Measurements from ENCODE around the gene KIAA0232.
"Not testable (repeated sequence)": the region's sequence is repeated elsewhere in the genome, so short reads cannot be mapped to it uniquely, and the experiment has no call there.

The KIAA0232 gene

GRCh38 chr4:6888506-6889071 lies 106.1 kb downstream of the KIAA0232 start:
- no peak for DNase-seq

- no peak for DNase-seq
Observed at GRCh38 chr4:6889101-6889735, 106.7 kb downstream of the KIAA0232 start.

- no peak for DNase-seq
Observed at GRCh38 chr4:6889736-6890324, 107.3 kb downstream of the KIAA0232 start.

GRCh38 chr4:6890358-6890757 lies 107.8 kb downstream of the KIAA0232 start:
- DNase-seq, result no peak

- DNase-seq, result not testable (repeated sequence)
Observed at GRCh38 chr4:6890971-6891370, 108.4 kb downstream of the KIAA0232 start.

GRCh38 chr4:6891436-6892170 lies 109.1 kb downstream of the KIAA0232 start:
- no peak for DNase-seq

- DNase-seq, result no peak
Observed at GRCh38 chr4:6892190-6892908, 109.8 kb downstream of the KIAA0232 start.

- DNase-seq, result no peak
Observed at GRCh38 chr4:6892909-6893202, 110.3 kb downstream of the KIAA0232 start.

GRCh38 chr4:6893449-6894085 lies 111.0 kb downstream of the KIAA0232 start:
- DNase-seq, result no peak

GRCh38 chr4:6894086-6894478 lies 111.6 kb downstream of the KIAA0232 start:
- no peak for DNase-seq

- DNase-seq, result no peak
Observed at GRCh38 chr4:6894528-6895498, 112.3 kb downstream of the KIAA0232 start.

GRCh38 chr4:6896035-6896434 lies 113.5 kb downstream of the KIAA0232 start:
- no peak for DNase-seq

GRCh38 chr4:6898763-6899162 lies 116.2 kb downstream of the KIAA0232 start:
- no peak for DNase-seq

- no peak for DNase-seq
Observed at GRCh38 chr4:6900181-6900812, 117.8 kb downstream of the KIAA0232 start.

- no peak for DNase-seq
Observed at GRCh38 chr4:6900956-6901355, 118.4 kb downstream of the KIAA0232 start.

- DNase-seq, result no peak
Observed at GRCh38 chr4:6901669-6902317, 119.3 kb downstream of the KIAA0232 start.

- DNase-seq, result no peak
Observed at GRCh38 chr4:6902318-6903042, 120.0 kb downstream of the KIAA0232 start.

- no peak for DNase-seq
Observed at GRCh38 chr4:6905516-6906445, 123.3 kb downstream of the KIAA0232 start.

- not testable (repeated sequence) for DNase-seq
Observed at GRCh38 chr4:6906486-6906885, 124.0 kb downstream of the KIAA0232 start.

Data from activated naive CD4-positive, alpha-beta T cell treated with anti-CD3 and anti-CD28 coated beads, Interleukin-2, amount 50 U/mL, for 16 hours (primary cell).